K562 (cell line): ENCODE data around the gene FBXW7.

ENCODE experiments used
- ARID2 ChIP-seq: fragments of 450-650 bp; IDR thresholded peaks from 2 replicates; pipeline ENCODE4 v1.6.1; 2017; ENCODE audit warnings: antibody characterized with exemption, mild to moderate bottlenecking
- TF ChIP-seq, protein P1 (sequence below), 3 experiments: IDR thresholded peaks in 2 of 3; conservative IDR thresholded peaks in 1 of 3; 2 replicates each; pipeline ENCODE4 v1.5.1; 2011 to 2012; ENCODE audit warnings: low read length in 3 of 3, mild to moderate bottlenecking in 3 of 3, control low read depth in 2 of 3, improper control_type of control experiment in 1 of 3, inconsistent platforms in 1 of 3, low read depth in 1 of 3, mixed read lengths in 1 of 3, moderate library complexity in 1 of 3; ENCODE audit not compliant: insufficient read depth in 2 of 3
- TF ChIP-seq, protein P2 (sequence below), 2 experiments: IDR thresholded peaks; 2 replicates each; pipeline ENCODE4 v1.6.1; 2011; ENCODE audit warnings: borderline replicate concordance in 1 of 2, control low read depth in 1 of 2, low read depth in 1 of 2, low read length in 1 of 2, mild to moderate bottlenecking in 1 of 2, mixed read lengths in 1 of 2, moderate library complexity in 1 of 2; ENCODE audit not compliant: insufficient read depth in 1 of 2, insufficient read length in 1 of 2, poor library complexity in 1 of 2, severe bottlenecking in 1 of 2; ENCODE audit errors: extremely low read depth in 1 of 2

DNA sequence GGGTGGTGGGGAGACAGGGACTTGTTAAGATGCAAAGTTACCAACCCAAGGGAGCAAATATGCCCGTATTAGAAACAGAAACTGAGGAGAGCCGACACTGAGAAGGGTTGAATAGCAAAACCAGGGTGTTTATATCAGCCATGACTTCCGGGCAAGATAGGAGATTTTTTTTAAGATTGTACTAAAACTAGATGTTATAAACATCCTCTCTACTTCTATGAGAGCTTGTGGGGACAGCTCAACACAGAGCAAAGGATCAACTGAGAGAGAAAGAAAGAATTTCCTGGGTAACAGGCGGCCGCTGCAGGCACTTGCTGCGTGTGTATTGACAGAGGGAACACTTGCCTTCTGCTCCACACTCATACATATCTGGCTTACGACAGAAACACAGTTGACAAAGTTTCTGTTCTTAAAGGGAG, 49.1 kb upstream of the FBXW7 start:
- no peak for TF ChIP-seq ARID2
- TF ChIP-seq, protein P1, sequence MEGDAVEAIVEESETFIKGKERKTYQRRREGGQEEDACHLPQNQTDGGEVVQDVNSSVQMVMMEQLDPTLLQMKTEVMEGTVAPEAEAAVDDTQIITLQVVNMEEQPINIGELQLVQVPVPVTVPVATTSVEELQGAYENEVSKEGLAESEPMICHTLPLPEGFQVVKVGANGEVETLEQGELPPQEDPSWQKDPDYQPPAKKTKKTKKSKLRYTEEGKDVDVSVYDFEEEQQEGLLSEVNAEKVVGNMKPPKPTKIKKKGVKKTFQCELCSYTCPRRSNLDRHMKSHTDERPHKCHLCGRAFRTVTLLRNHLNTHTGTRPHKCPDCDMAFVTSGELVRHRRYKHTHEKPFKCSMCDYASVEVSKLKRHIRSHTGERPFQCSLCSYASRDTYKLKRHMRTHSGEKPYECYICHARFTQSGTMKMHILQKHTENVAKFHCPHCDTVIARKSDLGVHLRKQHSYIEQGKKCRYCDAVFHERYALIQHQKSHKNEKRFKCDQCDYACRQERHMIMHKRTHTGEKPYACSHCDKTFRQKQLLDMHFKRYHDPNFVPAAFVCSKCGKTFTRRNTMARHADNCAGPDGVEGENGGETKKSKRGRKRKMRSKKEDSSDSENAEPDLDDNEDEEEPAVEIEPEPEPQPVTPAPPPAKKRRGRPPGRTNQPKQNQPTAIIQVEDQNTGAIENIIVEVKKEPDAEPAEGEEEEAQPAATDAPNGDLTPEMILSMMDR (IDR thresholded peaks at IDR 0.05 in 2 of 3, conservative IDR thresholded peaks at IDR 0.05 in 1 of 3; ENCODE audit: insufficient read depth in 2 of 3, low read depth in 1 of 3, low read length in 3 of 3), result no peak
- TF ChIP-seq, protein P2, sequence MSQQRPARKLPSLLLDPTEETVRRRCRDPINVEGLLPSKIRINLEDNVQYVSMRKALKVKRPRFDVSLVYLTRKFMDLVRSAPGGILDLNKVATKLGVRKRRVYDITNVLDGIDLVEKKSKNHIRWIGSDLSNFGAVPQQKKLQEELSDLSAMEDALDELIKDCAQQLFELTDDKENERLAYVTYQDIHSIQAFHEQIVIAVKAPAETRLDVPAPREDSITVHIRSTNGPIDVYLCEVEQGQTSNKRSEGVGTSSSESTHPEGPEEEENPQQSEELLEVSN (IDR thresholded peaks at IDR 0.05; ENCODE audit: borderline replicate concordance in 1 of 2, extremely low read depth in 1 of 2, insufficient read depth in 1 of 2, insufficient read length in 1 of 2, low read depth in 1 of 2, low read length in 1 of 2, poor library complexity in 1 of 2, severe bottlenecking in 1 of 2), result no peak
